GM21447 (cell line): ENCODE results near the gene EPHA6.
A peak's percentile ranks its signal among the peaks of the same experiment; 100 is the strongest.

Experiments
- ATAC-seq: cut with Tn5 transposase; IDR thresholded peaks from one replicate; pipeline ENCODE4 v1.9.1; 2021; ENCODE audit not compliant: unreplicated experiment

The EPHA6 gene

DNA sequence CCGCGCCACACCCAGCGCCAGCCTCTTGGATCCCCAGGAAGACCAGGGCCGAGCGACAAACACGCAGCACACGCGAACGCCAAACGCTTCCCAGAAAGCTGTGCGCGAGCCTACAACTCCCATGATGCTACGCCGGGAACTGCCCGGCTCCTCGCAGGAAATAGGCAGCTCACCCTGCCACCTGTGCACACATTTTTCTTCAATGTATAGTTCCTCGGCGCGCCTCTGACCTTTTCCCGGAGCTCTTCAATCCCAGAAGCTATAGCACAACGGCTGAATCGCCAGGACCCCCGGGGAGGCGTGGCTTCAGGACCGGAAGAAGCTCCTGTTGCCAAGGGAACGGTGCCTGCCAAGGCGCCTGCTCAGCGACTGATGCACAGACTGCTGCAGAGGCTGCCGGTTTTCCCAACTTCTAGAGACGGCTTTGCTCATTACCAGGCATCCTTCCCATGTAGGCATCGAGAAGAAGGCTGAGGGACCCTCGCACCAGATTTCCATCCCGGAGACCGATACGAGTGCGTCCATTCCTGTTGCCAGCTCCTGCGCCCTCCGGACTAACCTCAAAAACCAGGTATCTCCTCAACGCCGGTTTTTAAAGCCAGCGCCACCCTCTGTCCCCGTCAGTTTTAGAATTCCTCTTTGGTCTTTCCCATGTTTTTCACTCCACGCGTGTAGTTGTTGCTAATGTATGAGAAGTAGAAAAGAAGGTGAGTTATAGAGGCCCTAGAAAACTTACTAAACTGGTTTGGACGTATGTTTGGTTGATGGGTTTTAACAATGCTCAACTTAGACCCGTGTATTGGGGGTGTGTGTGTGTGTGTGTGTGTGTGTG lies 950.2 kb downstream of the EPHA6 start, which contains the start of gene ARL6:
Gene ARL6, plus strand, starts transcription at position 352 of the 832 bp plus-strand sequence. CDS start 3,350 bp downstream, outside the sequence.
- peak; percentile 94 for ATAC-seq

GRCh38 chr3:97765336-97765735 lies 950.9 kb downstream of the EPHA6 start:
- ATAC-seq = no peak

DNA sequence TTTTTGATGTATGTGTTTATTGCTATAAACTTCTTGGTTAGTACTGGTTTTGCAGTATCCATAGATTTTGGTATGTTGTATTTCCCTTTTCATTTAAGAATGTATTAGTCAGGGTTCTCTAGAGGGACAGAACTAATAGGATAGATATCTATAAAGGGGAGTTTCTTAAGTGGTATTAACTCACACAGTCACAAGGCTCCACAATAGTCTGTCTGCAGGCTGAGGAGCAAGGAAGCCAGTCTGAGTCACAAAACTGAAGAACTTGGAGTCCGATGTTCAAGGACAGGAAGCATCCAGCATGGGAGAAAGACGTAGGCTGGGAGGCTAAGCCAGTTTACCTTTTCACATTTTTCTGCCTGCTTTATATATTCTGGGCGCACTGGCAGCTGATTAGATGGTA lies 958.5 kb downstream of the EPHA6 start:
- no peak for ATAC-seq

DNA sequence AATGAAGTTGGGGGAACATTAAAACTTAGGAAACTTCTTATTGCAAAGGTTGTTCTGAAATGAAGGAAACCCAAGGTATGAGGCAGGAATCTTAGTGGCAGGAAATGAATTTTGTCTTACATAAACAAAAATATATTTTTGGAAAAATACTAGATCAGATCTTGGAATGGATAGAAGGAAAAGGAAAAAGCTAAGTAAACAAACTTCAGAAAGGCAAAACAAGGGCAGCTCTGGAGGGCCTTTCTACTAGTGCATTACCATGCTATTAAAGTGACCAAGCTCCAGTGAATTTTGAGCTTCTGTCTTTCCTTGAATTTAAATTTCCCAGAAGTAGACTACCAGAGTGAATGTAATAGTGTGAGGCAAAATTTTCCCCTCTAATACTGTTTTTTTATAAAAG lies 963.8 kb downstream of the EPHA6 start:
- no peak for ATAC-seq

DNA sequence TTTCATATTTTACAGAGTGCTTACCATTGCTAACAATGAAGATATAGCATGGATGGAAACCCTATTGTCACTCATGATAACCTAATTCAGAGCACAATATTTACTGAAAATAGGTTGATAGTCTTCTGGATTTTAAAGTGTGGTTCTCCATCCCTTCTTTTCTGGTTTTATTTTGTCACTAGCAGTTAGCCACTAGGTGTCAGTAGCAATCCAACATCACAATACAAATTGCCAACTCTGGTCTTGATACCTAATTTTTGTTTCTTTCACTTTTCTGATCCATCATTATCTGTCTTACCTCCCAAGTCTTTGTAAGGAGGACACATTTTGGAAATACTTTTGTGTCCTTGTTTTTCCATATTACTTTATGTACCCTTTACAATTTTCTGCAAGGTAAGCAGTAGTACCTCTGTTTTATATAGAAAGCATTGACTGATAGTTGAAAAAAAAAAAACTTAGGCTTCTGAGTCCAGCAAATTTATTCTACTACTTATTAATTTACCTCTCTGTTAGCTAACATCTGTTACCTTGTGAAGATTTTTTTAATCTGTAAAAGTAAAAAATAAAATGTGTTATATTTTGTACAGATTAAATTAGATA lies 979.1 kb downstream of the EPHA6 start:
- ATAC-seq = no peak

DNA sequence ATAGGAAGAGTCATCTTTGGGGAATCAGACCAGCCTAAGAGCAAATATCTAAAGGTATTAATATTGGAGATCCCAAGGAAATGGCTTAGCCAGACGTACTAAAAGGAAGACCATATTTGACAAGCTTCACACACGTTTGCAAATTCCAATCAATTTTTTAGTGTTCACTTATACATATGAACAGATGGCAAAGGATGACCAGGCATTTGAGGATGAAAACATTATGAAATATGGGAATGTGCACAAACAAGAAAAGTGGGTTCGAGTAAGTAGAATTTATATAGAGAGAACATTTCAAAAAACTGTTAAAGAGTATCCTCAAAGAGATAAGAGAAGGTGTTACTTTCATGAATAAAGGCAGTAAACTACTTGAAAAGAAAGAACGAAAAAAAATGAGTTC lies 981.6 kb downstream of the EPHA6 start:
- ATAC-seq = no peak
